Right atrium auricular region (tissue), 2 donors: ENCODE data around the gene ITIH4. TPM values are rescaled to one million over a fixed set of nuclear protein-coding genes. Genes with fewer than 3 reads are reported as not detected.

Experiments
- DNase-seq: peaks from one replicate; pipeline ENCODE4 v3.0.0-alpha.2; 2019; ENCODE audit warnings: low spot score
- H3K27ac ChIP-seq, 2 donors: fragments of 200-600 bp; sonication (generic); 1 replicate in 1 of 2; 2 replicates in 1 of 2; pipeline ENCODE4 v1.5.1; 2016 to 2019
- H3K27me3 ChIP-seq, 2 donors: fragments of 200-600 bp; sonication (generic); one replicate each; pipeline versions ENCODE4 v1.5.1 to v1.6.0; 2017 to 2019
- H3K36me3 ChIP-seq: fragments of 200-600 bp; sonication (generic); one replicate; pipeline ENCODE4 v1.5.1; 2016
- H3K4me1 ChIP-seq, 2 donors: fragments of 200-600 bp; sonication (generic); one replicate each; pipeline versions ENCODE4 v1.5.1 to v1.6.0; 2017 to 2019
- H3K4me3 ChIP-seq, 2 donors: fragments of 200-600 bp; sonication (generic); 1 replicate in 1 of 2; 2 replicates in 1 of 2; pipeline ENCODE4 v1.5.1; 2017 to 2019; ENCODE audit warnings: mild to moderate bottlenecking in 1 of 2, moderate library complexity in 1 of 2
- H3K9me3 ChIP-seq, 2 donors: fragments of 200-600 bp; sonication (generic); one replicate each; pipeline ENCODE4 v1.5.1; 2019
- total RNA-seq, 2 donors: library from RNA; depleted of rRNA; stranded (reverse); fragments of >200 nt; gene quantifications; one replicate each; pipeline ENCODE4 v1.1.0, GENCODE V29; 2016
- TF ChIP-seq, protein P1 (sequence below), 2 donors: fragments of 200-600 bp; sonication (generic); IDR thresholded peaks; one replicate each; pipeline ENCODE4 v1.5.1; 2019; ENCODE audit warnings: antibody characterized with exemption in 2 of 2

ITIH4 gene
- total RNA-seq, 2 donors from 2014 or later = 1.2 TPM; not detected in 1

DNA sequence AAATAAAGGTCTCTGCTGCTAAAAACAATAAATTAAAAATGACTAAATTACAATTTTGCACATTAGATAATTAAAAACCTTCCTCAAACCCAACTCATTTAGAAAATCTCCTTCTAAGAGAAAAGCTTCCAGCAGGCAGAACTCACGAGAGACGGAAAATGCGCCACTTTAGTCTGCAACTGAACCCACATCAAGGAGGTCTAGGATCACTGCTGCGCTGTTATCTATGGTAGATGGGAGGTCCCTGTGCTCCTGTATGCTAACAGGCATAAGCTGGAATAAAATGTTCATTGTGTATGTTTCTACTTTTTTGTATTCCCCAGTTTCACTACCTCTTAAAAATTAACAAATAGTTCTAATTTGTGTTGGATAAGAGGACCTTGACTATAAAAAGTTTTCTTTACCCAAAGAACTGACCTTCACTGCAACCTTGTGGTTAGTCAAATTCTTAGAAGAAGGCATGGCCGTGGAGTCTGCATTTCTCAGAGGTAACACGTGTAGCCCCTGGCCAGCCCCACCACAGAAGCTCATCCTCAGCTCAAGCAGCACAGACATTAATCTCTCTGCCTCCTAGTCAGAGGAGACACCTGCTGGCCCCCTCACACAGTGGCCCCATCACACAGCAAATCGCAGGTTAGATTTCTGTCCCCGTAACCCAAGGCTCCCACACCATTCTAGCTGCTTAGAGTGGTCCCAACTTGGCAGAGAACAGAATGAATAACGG, 44.6 kb upstream of the ITIH4 start:
- Histone ChIP-seq H3K4me3 (no peak overlapping the region), H3K9me3 (no peaks in the 10 kb centered on the region), H3K36me3 (no peaks in the 10 kb centered on the region), H3K27me3 (no peaks in the 10 kb centered on the region), H3K27ac (no peak overlapping the region), H3K4me1 (no peaks in the 10 kb centered on the region)
- DNase-seq = no peak
- TF ChIP-seq, protein P1, sequence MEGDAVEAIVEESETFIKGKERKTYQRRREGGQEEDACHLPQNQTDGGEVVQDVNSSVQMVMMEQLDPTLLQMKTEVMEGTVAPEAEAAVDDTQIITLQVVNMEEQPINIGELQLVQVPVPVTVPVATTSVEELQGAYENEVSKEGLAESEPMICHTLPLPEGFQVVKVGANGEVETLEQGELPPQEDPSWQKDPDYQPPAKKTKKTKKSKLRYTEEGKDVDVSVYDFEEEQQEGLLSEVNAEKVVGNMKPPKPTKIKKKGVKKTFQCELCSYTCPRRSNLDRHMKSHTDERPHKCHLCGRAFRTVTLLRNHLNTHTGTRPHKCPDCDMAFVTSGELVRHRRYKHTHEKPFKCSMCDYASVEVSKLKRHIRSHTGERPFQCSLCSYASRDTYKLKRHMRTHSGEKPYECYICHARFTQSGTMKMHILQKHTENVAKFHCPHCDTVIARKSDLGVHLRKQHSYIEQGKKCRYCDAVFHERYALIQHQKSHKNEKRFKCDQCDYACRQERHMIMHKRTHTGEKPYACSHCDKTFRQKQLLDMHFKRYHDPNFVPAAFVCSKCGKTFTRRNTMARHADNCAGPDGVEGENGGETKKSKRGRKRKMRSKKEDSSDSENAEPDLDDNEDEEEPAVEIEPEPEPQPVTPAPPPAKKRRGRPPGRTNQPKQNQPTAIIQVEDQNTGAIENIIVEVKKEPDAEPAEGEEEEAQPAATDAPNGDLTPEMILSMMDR (IDR thresholded peaks at IDR 0.05) = no peak

DNA sequence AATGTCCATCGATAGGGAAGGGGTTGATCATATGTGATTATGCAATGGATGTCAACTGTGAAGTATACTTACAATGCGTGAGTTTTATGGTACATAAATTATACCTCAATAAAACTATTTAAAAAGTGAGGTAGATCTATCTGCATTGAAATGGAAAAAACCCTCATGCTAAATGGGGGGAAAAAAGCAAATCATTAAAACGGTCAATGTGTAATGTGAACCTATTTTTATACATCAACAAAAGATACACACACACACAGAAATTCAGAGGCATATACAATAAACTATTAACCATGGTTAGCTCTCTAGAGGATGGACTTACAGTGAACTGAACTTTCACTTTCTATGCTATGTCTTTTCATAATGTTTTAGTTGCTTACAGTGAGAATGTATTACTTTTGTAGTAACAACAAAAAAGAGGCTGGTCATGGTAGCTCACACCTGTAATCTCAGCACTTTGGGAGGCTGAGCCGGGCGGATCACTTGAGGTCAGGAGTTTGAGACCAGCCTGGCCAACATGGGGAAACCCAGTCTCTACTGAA, 43.8 kb upstream of the ITIH4 start:
- Histone ChIP-seq H3K4me1 (no peaks in the 10 kb centered on the region), H3K4me3 (no peak overlapping the region), H3K27ac (no peak overlapping the region), H3K9me3 (no peaks in the 10 kb centered on the region), H3K36me3 (no peaks in the 10 kb centered on the region), H3K27me3 (no peaks in the 10 kb centered on the region)
- no peak for DNase-seq
- TF ChIP-seq, protein P1 (IDR thresholded peaks at IDR 0.05) = no peak

DNA sequence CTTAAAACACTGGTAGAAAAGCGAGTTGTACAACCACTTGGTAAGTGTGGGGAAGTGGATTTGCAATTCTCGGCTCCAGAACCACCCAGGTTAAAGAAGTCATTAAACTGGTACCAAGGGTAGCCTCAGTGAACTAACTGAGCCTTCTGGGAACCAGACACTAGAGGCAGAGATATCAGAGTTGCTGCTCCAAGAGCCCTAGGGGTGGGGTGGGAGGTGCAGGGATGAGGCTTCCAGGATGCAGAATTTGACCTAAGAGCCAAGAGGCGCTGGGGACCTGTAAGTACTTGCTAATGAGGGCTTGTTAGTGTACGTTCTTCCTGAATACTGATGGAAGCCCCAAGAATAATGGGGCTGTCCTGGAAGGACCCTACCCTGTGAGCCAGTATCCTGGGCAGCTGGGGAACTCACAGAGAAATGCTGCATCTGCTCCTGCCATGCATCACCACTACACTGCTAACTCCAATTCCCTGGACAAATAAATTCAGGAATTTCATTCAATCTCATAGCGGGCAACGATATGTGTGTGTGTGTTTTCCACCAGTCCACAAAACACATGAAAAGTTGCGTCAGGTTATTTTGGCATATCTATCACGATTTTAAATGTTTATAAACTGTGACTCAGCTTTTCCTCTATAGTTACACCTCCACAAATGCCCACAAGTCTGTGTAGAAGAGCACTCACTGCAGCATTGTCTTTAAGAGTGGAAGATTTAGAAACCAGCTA, 43.1 kb upstream of the ITIH4 start:
- TF ChIP-seq, protein P1 (IDR thresholded peaks at IDR 0.05) = no peak
- H3K36me3 ChIP-seq = no peaks in the 10 kb centered on the region
- no peak for DNase-seq
- no peaks in the 10 kb centered on the region for H3K27me3 ChIP-seq
- H3K4me1 ChIP-seq = no peaks in the 10 kb centered on the region
- no peak overlapping the region for H3K27ac ChIP-seq
- H3K9me3 ChIP-seq = no peaks in the 10 kb centered on the region
- H3K4me3 ChIP-seq = no peak overlapping the region

DNA sequence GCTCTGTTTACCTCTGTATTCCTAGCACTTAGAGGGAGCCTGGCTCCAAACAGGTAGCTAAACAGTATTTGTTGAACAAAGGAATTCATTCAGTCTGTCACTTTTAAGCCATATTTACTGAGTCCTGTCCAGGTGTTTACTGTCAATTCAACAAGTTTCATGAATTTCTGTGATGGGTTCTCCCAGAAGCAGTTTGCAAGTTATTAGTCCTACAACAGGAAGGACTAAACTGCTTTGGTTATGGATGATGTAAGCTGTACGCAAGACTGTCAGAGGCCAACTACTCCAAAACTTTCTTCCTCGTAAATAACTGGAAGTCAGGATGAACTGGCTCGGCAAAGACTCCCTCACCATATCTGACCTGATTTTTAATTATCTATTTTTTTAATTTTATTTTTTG, 41.8 kb upstream of the ITIH4 start:
- no peak overlapping the region for H3K27ac ChIP-seq
- DNase-seq = no peak
- no peaks in the 10 kb centered on the region for H3K4me1 ChIP-seq
- H3K4me3 ChIP-seq = no peak overlapping the region
- TF ChIP-seq, protein P1 (IDR thresholded peaks at IDR 0.05) = no peak
- H3K27me3 ChIP-seq = no peaks in the 10 kb centered on the region
- H3K36me3 ChIP-seq = no peaks in the 10 kb centered on the region
- H3K9me3 ChIP-seq = no peaks in the 10 kb centered on the region

DNA sequence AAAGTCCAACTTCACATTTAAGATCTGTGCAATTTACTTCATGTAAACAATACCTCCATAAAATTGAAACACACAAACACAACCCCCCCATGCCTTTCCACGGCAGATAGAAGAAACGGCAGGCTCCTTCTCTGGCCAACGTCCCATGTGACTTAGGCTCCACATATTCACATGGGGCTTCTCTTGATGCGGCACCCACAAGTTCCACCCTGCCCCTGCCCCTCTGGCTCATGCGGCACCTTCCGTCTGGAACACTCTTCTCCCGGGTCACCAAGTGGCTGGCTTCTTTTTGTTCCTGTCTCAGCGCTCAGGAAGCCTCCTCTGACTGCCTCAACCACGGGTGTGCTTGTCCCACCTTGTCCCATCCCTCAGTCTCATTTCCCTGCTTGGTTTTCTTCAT, 41.3 kb upstream of the ITIH4 start:
- H3K27me3 ChIP-seq = no peaks in the 10 kb centered on the region
- no peaks in the 10 kb centered on the region for H3K9me3 ChIP-seq
- no peaks in the 10 kb centered on the region for H3K4me1 ChIP-seq
- no peak overlapping the region for H3K4me3 ChIP-seq
- H3K36me3 ChIP-seq = no peaks in the 10 kb centered on the region
- TF ChIP-seq, protein P1 (IDR thresholded peaks at IDR 0.05) = no peak
- DNase-seq = no peak
- no peak overlapping the region for H3K27ac ChIP-seq
